Measurements from ENCODE around the gene FOXB1.
A peak's percentile ranks its signal among the peaks of the same experiment; 100 is the strongest.

FOXB1 gene

GRCh38 chr15:60004009-60004845, at the start of gene FOXB1:
FOXB1 (plus strand) TSS chr15:60004311; CDS start chr15:60004964, 653 bp downstream.
- no peak for DNase-seq (ENCODE audit: low read depth in 2 of 2)

GRCh38 chr15:59958288-59958687, 45.8 kb upstream of the FOXB1 start:
- no peak for DNase-seq (ENCODE audit: low read depth in 2 of 2)

GRCh38 chr15:59960318-59960717, 43.8 kb upstream of the FOXB1 start:
- DNase-seq (ENCODE audit: low read depth in 2 of 2), result no peak

GRCh38 chr15:59963322-59963721, 40.8 kb upstream of the FOXB1 start:
- DNase-seq (ENCODE audit: low read depth in 2 of 2), result no peak

- no peak for DNase-seq (ENCODE audit: low read depth in 2 of 2)
These were observed 40.2 kb upstream of the FOXB1 start for GRCh38 chr15:59963925-59964324.

- no peak for DNase-seq (ENCODE audit: low read depth in 2 of 2)
These were observed 38.4 kb upstream of the FOXB1 start for GRCh38 chr15:59965741-59966140.

GRCh38 chr15:59966262-59966661, 37.8 kb upstream of the FOXB1 start:
- DNase-seq (ENCODE audit: low read depth in 2 of 2), result no peak

GRCh38 chr15:59968314-59968713, 35.8 kb upstream of the FOXB1 start:
- no peak for DNase-seq (ENCODE audit: low read depth in 2 of 2)

- DNase-seq (ENCODE audit: low read depth in 2 of 2), result no peak
These were observed 31.9 kb upstream of the FOXB1 start for GRCh38 chr15:59972241-59972640.

- no peak for DNase-seq (ENCODE audit: low read depth in 2 of 2)
These were observed 27.4 kb upstream of the FOXB1 start for GRCh38 chr15:59976480-59977271.

GRCh38 chr15:59991834-59992233, 12.3 kb upstream of the FOXB1 start:
- DNase-seq (ENCODE audit: low read depth in 2 of 2), result no peak

- DNase-seq (ENCODE audit: low read depth in 2 of 2), result no peak
These were observed 10.9 kb upstream of the FOXB1 start for GRCh38 chr15:59993041-59993750.

- DNase-seq (ENCODE audit: low read depth in 2 of 2), result no peak
These were observed 10.1 kb upstream of the FOXB1 start for GRCh38 chr15:59993950-59994401.

GRCh38 chr15:59994526-59994887, 9.6 kb upstream of the FOXB1 start:
- no peak for DNase-seq (ENCODE audit: low read depth in 2 of 2)

- no peak for DNase-seq (ENCODE audit: low read depth in 2 of 2)
These were observed 9.1 kb upstream of the FOXB1 start for GRCh38 chr15:59994888-59995557.

GRCh38 chr15:59995568-59996297, 8.4 kb upstream of the FOXB1 start:
- DNase-seq (ENCODE audit: low read depth in 2 of 2), result no peak

GRCh38 chr15:59996298-59997041, 7.6 kb upstream of the FOXB1 start:
- DNase-seq (ENCODE audit: low read depth in 2 of 2), result no peak

- peak in 1 of 2 donors; percentile 54 for DNase-seq (ENCODE audit: low read depth in 2 of 2)
These were observed 6.9 kb upstream of the FOXB1 start for GRCh38 chr15:59997070-59997701.

- DNase-seq (ENCODE audit: low read depth in 2 of 2), result no peak
These were observed 5.7 kb upstream of the FOXB1 start for GRCh38 chr15:59998305-59998949.
